Naive B cell (primary cell): Measurements from ENCODE around the gene LRRFIP1. TPM values are rescaled to one million over a fixed set of nuclear protein-coding genes. Genes with fewer than 3 reads are reported as not detected.
"Not testable (repeated sequence)": the region's sequence is repeated elsewhere in the genome, so short reads cannot be mapped to it uniquely, and the experiment has no call there.

ENCODE experiments used
- ATAC-seq, 2 donors: fragments of 150-1000 bp; cut with Tn5 transposase; 2 replicates each; pipeline ENCODE4 v1.10.0; 2021; ENCODE audit warnings: low read depth in 2 of 2, mild to moderate bottlenecking in 2 of 2, moderate library complexity in 2 of 2
- DNase-seq: peaks from one replicate; pipeline ENCODE4 v3.0.0; 2022
- H3K27ac Mint-ChIP-seq, 6 donors: one replicate each; pipeline ENCODE4 v1.8.0; 2020 to 2022; ENCODE audit warnings: mild to moderate bottlenecking in 6 of 6, mixed read lengths in 6 of 6, moderate library complexity in 5 of 6, inconsistent platforms in 2 of 6
- H3K27me3 Mint-ChIP-seq, 3 donors: one replicate each; pipeline ENCODE4 v1.8.0; 2021 to 2022; ENCODE audit warnings: mixed read lengths in 3 of 3, mild to moderate bottlenecking in 1 of 3
- H3K36me3 Mint-ChIP-seq, 2 donors: one replicate each; pipeline ENCODE4 v1.8.0; 2020 to 2022; ENCODE audit warnings: mixed read lengths in 2 of 2, inconsistent platforms in 1 of 2, mild to moderate bottlenecking in 1 of 2
- H3K4me1 Mint-ChIP-seq, 3 donors: one replicate each; pipeline ENCODE4 v1.8.0; 2020 to 2022; ENCODE audit warnings: mixed read lengths in 3 of 3, inconsistent platforms in 1 of 3, mild to moderate bottlenecking in 1 of 3, moderate library complexity in 1 of 3
- H3K4me3 Mint-ChIP-seq, 8 donors: one replicate each; pipeline ENCODE4 v1.8.0; 2020 to 2022; ENCODE audit warnings: mild to moderate bottlenecking in 8 of 8, mixed read lengths in 8 of 8, moderate library complexity in 8 of 8, inconsistent platforms in 2 of 8
- H3K9me3 Mint-ChIP-seq, 7 donors: one replicate each; pipeline ENCODE4 v1.8.0; 2020 to 2022; ENCODE audit warnings: mixed read lengths in 7 of 7, mild to moderate bottlenecking in 5 of 7, inconsistent platforms in 2 of 7, moderate library complexity in 1 of 7
- polyA plus RNA-seq, 6 donors: library from polyadenylated mRNA; unstranded; fragments of 300-500 nt; fragmentation: Illumina TruSeq; gene quantifications; one replicate each; pipeline ENCODE4 v1.2.3, GENCODE V29; 2021; ENCODE audit warnings: low read depth in 6 of 6

LRRFIP1 gene
- polyA plus RNA-seq, 6 donors from 2014 or later: 45.8 to 88.7 (median 68.2) TPM

- Mint-ChIP-seq H3K27ac (peak overlapping the region in 3 of 6 donors; percentile 29 to 67 (median 61)), H3K4me3 (no peak overlapping the region), H3K27me3 (peaks cover 0 to 15% (median 6%) of the 10 kb centered on the region in 3 donors), H3K4me1 (peaks cover 21 to 44% (median 31%) of the 10 kb centered on the region in 3 donors), H3K9me3 (peaks cover 8 to 22% (median 14%) of the 10 kb centered on the region in 7 donors), H3K36me3 (peaks cover 0 to 12% of the 10 kb centered on the region in 2 donors)
- ATAC-seq (peak; percentile 57 to 63), DNase-seq (no peak)
Observed at GRCh38 chr2:237653776-237654558, 26.6 kb downstream of the LRRFIP1 start.

- no peaks in the 10 kb centered on the region for H3K36me3 Mint-ChIP-seq
- no peak overlapping the region for H3K4me3 Mint-ChIP-seq
- peaks cover 22 to 45% (median 31%) of the 10 kb centered on the region in 3 donors for H3K4me1 Mint-ChIP-seq
- H3K9me3 Mint-ChIP-seq: peaks cover 6 to 16% (median 12%) of the 10 kb centered on the region in 7 donors
- peak overlapping the region in 2 of 6 donors; percentile 36 to 70 for H3K27ac Mint-ChIP-seq
- no peak for DNase-seq
- no peak for ATAC-seq
- peaks cover 0 to 9% (median 6%) of the 10 kb centered on the region in 3 donors for H3K27me3 Mint-ChIP-seq
Observed at GRCh38 chr2:237657063-237657462, 29.7 kb downstream of the LRRFIP1 start.

GRCh38 chr2:237660381-237660900 lies 33.1 kb downstream of the LRRFIP1 start:
- Mint-ChIP-seq H3K9me3 (peaks cover 0 to 3% (median 0%) of the 10 kb centered on the region in 7 donors), H3K36me3 (no peaks in the 10 kb centered on the region), H3K27me3 (peaks cover 0 to 17% (median 11%) of the 10 kb centered on the region in 3 donors), H3K4me3 (no peak overlapping the region), H3K27ac (no peak overlapping the region), H3K4me1 (peaks cover 15 to 25% (median 17%) of the 10 kb centered on the region in 3 donors)
- DNase-seq (no peak), ATAC-seq (no peak)

DNA sequence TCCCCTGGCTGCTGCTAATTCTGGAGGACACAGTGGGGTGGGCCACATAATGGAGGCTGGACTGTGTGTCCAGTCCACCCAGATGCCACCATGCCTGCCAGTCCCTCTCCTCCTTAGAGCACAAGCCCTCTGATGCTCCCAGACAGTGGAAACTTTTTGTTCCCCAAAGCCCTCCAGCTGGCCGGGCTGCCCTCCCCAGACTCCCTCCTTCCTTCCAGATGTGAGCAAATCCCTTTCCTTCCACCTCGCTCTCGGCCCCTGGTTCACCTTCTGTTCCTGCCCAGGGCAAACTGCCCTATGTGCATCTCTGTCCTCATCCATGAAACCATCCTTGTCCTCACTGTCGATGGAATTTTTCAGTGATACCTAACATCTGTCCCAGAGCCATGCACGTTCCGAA lies 33.9 kb downstream of the LRRFIP1 start:
- peaks cover 10 to 22% (median 13%) of the 10 kb centered on the region in 3 donors for H3K4me1 Mint-ChIP-seq
- peaks cover 0 to 3% (median 0%) of the 10 kb centered on the region in 7 donors for H3K9me3 Mint-ChIP-seq
- peaks cover 0 to 17% (median 11%) of the 10 kb centered on the region in 3 donors for H3K27me3 Mint-ChIP-seq
- H3K4me3 Mint-ChIP-seq: no peak overlapping the region
- H3K27ac Mint-ChIP-seq: no peak overlapping the region
- DNase-seq (no peak), ATAC-seq (no peak)
- no peaks in the 10 kb centered on the region for H3K36me3 Mint-ChIP-seq

GRCh38 chr2:237661799-237662328 lies 34.5 kb downstream of the LRRFIP1 start:
- ATAC-seq (no peak), DNase-seq (no peak)
- Mint-ChIP-seq H3K36me3 (no peaks in the 10 kb centered on the region), H3K9me3 (peaks cover 0 to 2% (median 0%) of the 10 kb centered on the region in 7 donors), H3K4me3 (peak overlapping the region in 2 of 8 donors; percentile 20 to 21), H3K27me3 (peaks cover 0 to 20% (median 15%) of the 10 kb centered on the region in 3 donors), H3K4me1 (peaks cover 12 to 22% (median 16%) of the 10 kb centered on the region in 3 donors), H3K27ac (peak overlapping the region in 2 of 6 donors; percentile 64 to 67)

GRCh38 chr2:237662671-237663093 lies 35.3 kb downstream of the LRRFIP1 start:
- Mint-ChIP-seq H3K27me3 (peaks cover 0 to 21% (median 13%) of the 10 kb centered on the region in 3 donors), H3K36me3 (no peaks in the 10 kb centered on the region), H3K4me1 (peaks cover 7 to 22% (median 19%) of the 10 kb centered on the region in 3 donors), H3K9me3 (no peaks in the 10 kb centered on the region), H3K27ac (peak overlapping the region; percentile 20 to 88 (median 62)), H3K4me3 (peak overlapping the region in 6 of 8 donors; percentile 5 to 82 (median 45))
- DNase-seq: peak; percentile 78
- peak; percentile 95 to 97 for ATAC-seq

DNA sequence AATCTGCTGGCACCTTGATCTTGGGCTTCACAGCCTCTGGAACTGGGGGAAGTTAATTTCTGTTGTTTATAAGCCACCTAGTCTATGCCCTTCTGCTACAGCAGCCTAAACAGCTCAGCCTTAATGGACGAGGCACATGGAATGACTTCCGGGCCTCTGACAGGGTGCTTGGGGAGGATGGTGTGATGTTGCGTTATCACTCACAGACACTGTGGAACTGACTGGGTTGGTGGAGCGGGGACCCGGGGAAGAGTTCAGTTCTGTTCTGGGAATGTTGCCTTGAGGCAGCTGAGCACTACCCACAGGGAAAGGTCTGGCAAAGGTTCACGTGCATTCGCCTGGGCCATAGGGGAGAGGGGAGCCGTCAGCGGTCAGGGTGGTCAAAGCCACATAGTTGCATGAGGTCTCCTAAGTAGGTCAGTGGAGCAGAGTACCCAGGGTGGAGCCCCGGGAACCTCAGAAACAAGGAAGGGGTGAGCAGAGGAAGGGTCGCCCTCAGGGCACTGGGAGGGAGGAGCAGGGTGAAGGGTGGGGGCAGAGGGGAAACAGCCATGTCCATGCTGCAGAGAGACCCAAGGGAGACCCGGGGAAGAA lies 36.2 kb downstream of the LRRFIP1 start:
- Mint-ChIP-seq H3K27ac (peak overlapping the region in 5 of 6 donors; percentile 43 to 87 (median 55)), H3K4me1 (peaks cover 7 to 28% (median 23%) of the 10 kb centered on the region in 3 donors), H3K36me3 (no peaks in the 10 kb centered on the region), H3K4me3 (no peak overlapping the region), H3K27me3 (peaks cover 0 to 27% (median 23%) of the 10 kb centered on the region in 3 donors), H3K9me3 (no peaks in the 10 kb centered on the region)
- no peak for DNase-seq
- no peak for ATAC-seq

GRCh38 chr2:237664151-237664550 lies 36.8 kb downstream of the LRRFIP1 start:
- H3K9me3 Mint-ChIP-seq: no peaks in the 10 kb centered on the region
- H3K4me1 Mint-ChIP-seq: peaks cover 10 to 28% (median 24%) of the 10 kb centered on the region in 3 donors
- H3K27me3 Mint-ChIP-seq: peaks cover 0 to 27% (median 23%) of the 10 kb centered on the region in 3 donors
- ATAC-seq (no peak), DNase-seq (no peak)
- peak overlapping the region in 1 of 6 donors; percentile 55 for H3K27ac Mint-ChIP-seq
- no peak overlapping the region for H3K4me3 Mint-ChIP-seq
- H3K36me3 Mint-ChIP-seq: no peaks in the 10 kb centered on the region

DNA sequence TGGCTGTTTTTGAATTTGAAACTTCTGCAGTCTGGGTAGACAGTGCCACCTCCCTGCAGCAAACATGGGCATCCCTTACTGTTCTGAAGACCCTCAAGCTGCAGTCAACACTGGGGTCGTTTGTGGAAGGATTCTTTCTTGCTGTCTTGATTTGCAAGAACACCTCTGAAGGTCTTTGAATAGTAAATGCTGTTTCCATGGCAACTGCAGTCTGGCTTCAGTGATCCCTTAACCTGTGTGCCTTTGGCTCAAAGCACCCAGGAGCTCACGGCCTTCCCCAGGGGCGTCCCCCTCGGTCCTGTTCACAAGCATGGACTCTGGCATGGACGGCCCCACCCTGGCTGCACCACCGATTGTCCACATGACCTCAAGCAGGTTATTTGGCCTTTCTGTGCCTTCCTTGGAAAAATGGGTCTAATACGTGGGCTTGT lies 38.3 kb downstream of the LRRFIP1 start:
- H3K9me3 Mint-ChIP-seq: no peaks in the 10 kb centered on the region
- H3K36me3 Mint-ChIP-seq: no peaks in the 10 kb centered on the region
- H3K27me3 Mint-ChIP-seq: peaks cover 0 to 27% (median 23%) of the 10 kb centered on the region in 3 donors
- ATAC-seq (no peak), DNase-seq (no peak)
- peak overlapping the region in 1 of 6 donors; percentile 72 for H3K27ac Mint-ChIP-seq
- peaks cover 24 to 42% (median 31%) of the 10 kb centered on the region in 3 donors for H3K4me1 Mint-ChIP-seq
- no peak overlapping the region for H3K4me3 Mint-ChIP-seq

DNA sequence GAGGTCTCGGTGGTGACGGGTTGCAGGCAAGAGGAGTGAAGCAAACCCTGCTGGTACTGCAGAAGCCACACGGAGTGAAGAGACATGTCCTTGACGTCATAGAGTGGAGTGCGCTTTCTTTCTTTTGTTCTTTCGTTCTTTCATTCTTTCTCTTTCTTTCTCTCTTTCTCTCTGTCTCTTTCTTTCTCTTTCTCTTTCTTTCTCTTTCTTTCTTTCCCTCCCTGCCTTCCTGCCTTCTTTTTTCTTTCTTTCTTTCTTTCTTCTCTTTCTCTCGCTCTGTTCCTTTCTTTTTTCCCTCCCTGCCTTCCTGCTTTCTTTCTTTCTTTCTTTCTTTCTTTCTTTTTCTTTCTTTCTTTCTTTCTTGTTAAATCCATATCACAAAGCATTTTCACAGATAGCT lies 39.2 kb downstream of the LRRFIP1 start:
- Mint-ChIP-seq H3K36me3 (no peaks in the 10 kb centered on the region), H3K27ac (peak overlapping the region in 4 of 6 donors; percentile 13 to 84 (median 59)), H3K4me1 (peaks cover 33 to 48% (median 36%) of the 10 kb centered on the region in 3 donors), H3K4me3 (no peak overlapping the region), H3K9me3 (no peaks in the 10 kb centered on the region), H3K27me3 (peaks cover 0 to 24% (median 23%) of the 10 kb centered on the region in 3 donors)
- DNase-seq (no peak), ATAC-seq (no peak)

GRCh38 chr2:237667050-237667576 lies 39.7 kb downstream of the LRRFIP1 start:
- Mint-ChIP-seq H3K4me1 (peaks cover 38 to 48% (median 40%) of the 10 kb centered on the region in 3 donors), H3K27me3 (peaks cover 0 to 23% (median 23%) of the 10 kb centered on the region in 3 donors), H3K27ac (peak overlapping the region in 1 of 6 donors; percentile 37)
- not testable (repeated sequence) for H3K4me3 Mint-ChIP-seq, H3K9me3 Mint-ChIP-seq, DNase-seq, H3K36me3 Mint-ChIP-seq, ATAC-seq

GRCh38 chr2:237667893-237668292 lies 40.5 kb downstream of the LRRFIP1 start:
- Mint-ChIP-seq H3K27ac (peak overlapping the region in 3 of 6 donors; percentile 37 to 93 (median 66)), H3K4me1 (peaks cover 36 to 48% (median 38%) of the 10 kb centered on the region in 3 donors), H3K27me3 (peaks cover 0 to 23% (median 23%) of the 10 kb centered on the region in 3 donors), H3K4me3 (no peak overlapping the region), H3K36me3 (no peaks in the 10 kb centered on the region), H3K9me3 (no peaks in the 10 kb centered on the region)
- ATAC-seq (no peak), DNase-seq (no peak)

DNA sequence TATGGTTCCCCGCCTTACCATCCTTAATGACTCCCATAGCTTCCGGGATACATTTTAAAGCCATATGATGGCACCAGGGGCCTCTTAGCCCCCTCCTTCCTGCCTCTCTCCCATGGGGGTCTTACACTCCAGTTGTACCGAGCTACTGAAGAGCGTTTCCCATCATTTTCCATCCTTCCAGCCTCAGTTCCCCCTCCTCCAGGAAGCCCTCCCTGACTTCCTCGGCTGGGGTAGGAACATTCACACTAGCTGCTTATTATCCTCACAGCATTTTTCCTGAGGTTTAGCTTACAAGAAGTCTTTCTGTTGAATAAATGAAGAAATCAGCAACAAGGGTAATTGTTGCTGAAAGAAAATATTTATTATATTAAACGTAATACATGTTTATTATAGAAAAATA lies 41.1 kb downstream of the LRRFIP1 start:
- Mint-ChIP-seq H3K4me3 (no peak overlapping the region), H3K27ac (peak overlapping the region in 3 of 6 donors; percentile 9 to 88 (median 37)), H3K4me1 (peaks cover 41 to 51% (median 41%) of the 10 kb centered on the region in 3 donors), H3K36me3 (no peaks in the 10 kb centered on the region), H3K9me3 (no peaks in the 10 kb centered on the region), H3K27me3 (peaks cover 0 to 22% (median 21%) of the 10 kb centered on the region in 3 donors)
- ATAC-seq: no peak
- no peak for DNase-seq
